Right atrium auricular region (tissue), 2 donors: ENCODE results near the gene MED15. TPM values are rescaled to one million over a fixed set of nuclear protein-coding genes. Genes with fewer than 3 reads are reported as not detected.
A peak's percentile ranks its signal among the peaks of the same experiment; 100 is the strongest.

Source experiments
- DNase-seq: peaks from one replicate; pipeline ENCODE4 v3.0.0-alpha.2; 2019; ENCODE audit warnings: low spot score
- H3K27ac ChIP-seq, 2 donors: fragments of 200-600 bp; sonication (generic); 1 replicate in 1 of 2; 2 replicates in 1 of 2; pipeline ENCODE4 v1.5.1; 2016 to 2019
- H3K27me3 ChIP-seq, 2 donors: fragments of 200-600 bp; sonication (generic); one replicate each; pipeline versions ENCODE4 v1.5.1 to v1.6.0; 2017 to 2019
- H3K36me3 ChIP-seq: fragments of 200-600 bp; sonication (generic); one replicate; pipeline ENCODE4 v1.5.1; 2016
- H3K4me1 ChIP-seq, 2 donors: fragments of 200-600 bp; sonication (generic); one replicate each; pipeline versions ENCODE4 v1.5.1 to v1.6.0; 2017 to 2019
- H3K4me3 ChIP-seq, 2 donors: fragments of 200-600 bp; sonication (generic); 1 replicate in 1 of 2; 2 replicates in 1 of 2; pipeline ENCODE4 v1.5.1; 2017 to 2019; ENCODE audit warnings: mild to moderate bottlenecking in 1 of 2, moderate library complexity in 1 of 2
- H3K9me3 ChIP-seq, 2 donors: fragments of 200-600 bp; sonication (generic); one replicate each; pipeline ENCODE4 v1.5.1; 2019
- CTCF ChIP-seq, 2 donors: fragments of 200-600 bp; sonication (generic); IDR thresholded peaks; one replicate each; pipeline ENCODE4 v1.5.1; 2019; ENCODE audit warnings: antibody characterized with exemption in 2 of 2
- total RNA-seq, 2 donors: library from RNA; depleted of rRNA; stranded (reverse); fragments of >200 nt; gene quantifications; one replicate each; pipeline ENCODE4 v1.1.0, GENCODE V29; 2016

Gene MED15
- total RNA-seq, 2 donors from 2014 or later: 18.8 to 40.6 TPM

- Histone ChIP-seq H3K9me3 (no peaks in the 10 kb centered on the region), H3K36me3 (peaks cover 17% of the 10 kb centered on the region), H3K4me3 (no peak overlapping the region), H3K27ac (peak overlapping the region; percentile 85 to 86), H3K4me1 (peaks cover 0 to 90% of the 10 kb centered on the region in 2 donors), H3K27me3 (no peaks in the 10 kb centered on the region)
- DNase-seq: no peak
- TF ChIP-seq CTCF (IDR thresholded peaks at IDR 0.05): no peak
These were observed 46.7 kb downstream of the MED15 start for GRCh38 chr22:20553947-20554741.

GRCh38 chr22:20554824-20555223, 47.4 kb downstream of the MED15 start:
- no peaks in the 10 kb centered on the region for H3K9me3 ChIP-seq
- H3K27ac ChIP-seq: peak overlapping the region; percentile 85 to 86
- no peak for TF ChIP-seq CTCF (IDR thresholded peaks at IDR 0.05)
- H3K27me3 ChIP-seq: no peaks in the 10 kb centered on the region
- H3K4me3 ChIP-seq: no peak overlapping the region
- H3K4me1 ChIP-seq: peaks cover 0 to 83% of the 10 kb centered on the region in 2 donors
- no peak for DNase-seq
- peaks cover 20% of the 10 kb centered on the region for H3K36me3 ChIP-seq

- peaks cover 26% of the 10 kb centered on the region for H3K36me3 ChIP-seq
- no peak for TF ChIP-seq CTCF (IDR thresholded peaks at IDR 0.05)
- H3K27me3 ChIP-seq: no peaks in the 10 kb centered on the region
- DNase-seq: no peak
- H3K27ac ChIP-seq: peak overlapping the region in 1 of 2 donors; percentile 85
- peaks cover 0 to 46% of the 10 kb centered on the region in 2 donors for H3K4me1 ChIP-seq
- no peaks in the 10 kb centered on the region for H3K9me3 ChIP-seq
- H3K4me3 ChIP-seq: no peak overlapping the region
These were observed 51.1 kb downstream of the MED15 start for GRCh38 chr22:20558534-20558933.

GRCh38 chr22:20559174-20559760, 51.9 kb downstream of the MED15 start:
- Histone ChIP-seq H3K4me3 (no peak overlapping the region), H3K36me3 (peaks cover 26% of the 10 kb centered on the region), H3K4me1 (peaks cover 0 to 38% of the 10 kb centered on the region in 2 donors), H3K9me3 (no peaks in the 10 kb centered on the region), H3K27ac (no peak overlapping the region), H3K27me3 (no peaks in the 10 kb centered on the region)
- DNase-seq: no peak
- TF ChIP-seq CTCF (IDR thresholded peaks at IDR 0.05): no peak

- Histone ChIP-seq H3K27ac (no peak overlapping the region), H3K36me3 (peaks cover 35% of the 10 kb centered on the region), H3K9me3 (no peaks in the 10 kb centered on the region), H3K4me1 (peaks cover 0 to 24% of the 10 kb centered on the region in 2 donors), H3K27me3 (no peaks in the 10 kb centered on the region), H3K4me3 (no peak overlapping the region)
- no peak for DNase-seq
- TF ChIP-seq CTCF (IDR thresholded peaks at IDR 0.05): no peak
These were observed 53.3 kb downstream of the MED15 start for GRCh38 chr22:20560716-20561115.
